HepG2 (cell line): Measurements from ENCODE around the gene OR2B2. TPM values are rescaled to one million over a fixed set of nuclear protein-coding genes. Genes with fewer than 3 reads are reported as not detected.

Experiments used
- ATAC-seq: fragments of 200-7000 bp; cut with Tn5 transposase; 3 replicates; pipeline ENCODE4 v1.9.1; 2020; ENCODE audit warnings: mild to moderate bottlenecking, moderate library complexity
- BruUV-seq: library from RNA; stranded (reverse); fragments of 400-500 nt; replicated peaks from 2 replicates; lab custom pipeline; 2021; lab: Mats Ljungman, UMichigan
- CTCF ChIA-PET: fragments of 300-600 bp; formaldehyde crosslinking; extraction: SDS; loops from one replicate; lab custom pipeline; 2021; ENCODE audit warnings: low total read pairs, inconsistent platforms, low intra/inter-chr PET ratio; lab: Yijun Ruan, JAX
- POLR2A ChIA-PET: fragments of 350-600 bp; sonication (Branson Sonifier 250); formaldehyde crosslinking; loops from one replicate; lab custom pipeline; 2020; ENCODE audit warnings: antibody characterized with exemption, inconsistent platforms; lab: Yijun Ruan, JAX
- DNase-seq: peaks from one replicate; pipeline ENCODE4 v3.0.0-alpha.2; 2015; ENCODE audit warnings: low spot score
- FAIRE-seq: peaks from 3 replicates; lab custom pipeline; 2011; peaks lifted over from hg19 to GRCh38; lab: Jason Lieb, UNC
- H2AFZ ChIP-seq: one replicate; pipeline ENCODE4 v1.6.1; 2011; ENCODE audit warnings: low read length, inconsistent platforms
- H3K27ac ChIP-seq: fragments of 300-600 bp; 3 replicates; pipeline ENCODE4 v1.8.0; 2011; ENCODE audit warnings: mixed run types, mild to moderate bottlenecking, mixed read lengths, low read length, inconsistent platforms; ENCODE audit not compliant: insufficient read depth; ENCODE audit errors: extremely low read length
- H3K27me3 ChIP-seq, 2 experiments: fragments of 200-600 bp in 1 of 2; 2 replicates in 1 of 2; 3 replicates in 1 of 2; pipeline versions ENCODE4 v1.6.0 to v1.8.0; 2011; ENCODE audit warnings: low read length in 2 of 2, mild to moderate bottlenecking in 2 of 2, moderate library complexity in 2 of 2, inconsistent platforms in 1 of 2; ENCODE audit not compliant: insufficient read depth in 2 of 2, control insufficient read depth in 1 of 2
- H3K36me3 ChIP-seq, 2 experiments: fragments of 200-600 bp in 1 of 2; replicated peaks in 1 of 2; 2 replicates in 1 of 2; 3 replicates in 1 of 2; pipeline versions ENCODE4 v1.5.1 to v1.8.0; 2011; ENCODE audit warnings: low read length in 2 of 2, inconsistent platforms in 1 of 2; ENCODE audit not compliant: insufficient read depth in 2 of 2, control insufficient read depth in 1 of 2
- H3K4me1 ChIP-seq: 2 replicates; pipeline ENCODE4 v1.5.1; 2012; ENCODE audit warnings: low read length, inconsistent platforms; ENCODE audit not compliant: insufficient read depth
- H3K4me2 ChIP-seq: 2 replicates; pipeline ENCODE4 v1.6.0; 2011; ENCODE audit warnings: low read depth, low read length, inconsistent platforms
- H3K4me3 ChIP-seq, 3 experiments: fragments of 200-600 bp in 1 of 3; sonication (generic), shearing (Covaris generic) in 1 of 3; replicated peaks in 1 of 3; 2 replicates each; pipeline ENCODE4 v1.5.1; 2011 to 2016; ENCODE audit warnings: low read length in 3 of 3, inconsistent platforms in 2 of 3, low read depth in 2 of 3, mild to moderate bottlenecking in 2 of 3, control low read depth in 1 of 3, mixed read lengths in 1 of 3; ENCODE audit not compliant: insufficient read depth in 1 of 3
- H3K79me2 ChIP-seq: one replicate; pipeline ENCODE4 v1.6.1; 2011; ENCODE audit warnings: low read length, inconsistent platforms; ENCODE audit not compliant: insufficient read depth
- H3K9ac ChIP-seq: 2 replicates; pipeline ENCODE4 v1.6.0; 2011; ENCODE audit warnings: mild to moderate bottlenecking, low read depth, low read length, inconsistent platforms; ENCODE audit not compliant: insufficient read depth
- H3K9me3 ChIP-seq: 2 replicates; pipeline ENCODE4 v1.5.1; 2012; ENCODE audit warnings: mild to moderate bottlenecking, low read length
- H4K20me1 ChIP-seq: 2 replicates; pipeline ENCODE4 v1.6.0; 2011; ENCODE audit warnings: inconsistent platforms, mild to moderate bottlenecking, low read length, moderate library complexity; ENCODE audit not compliant: insufficient read depth
- ADNP ChIP-seq: sonication (generic); formaldehyde crosslinking; IDR thresholded peaks from 2 replicates; pipeline ENCODE4 v1.4.0; 2020; ENCODE audit warnings: missing genetic modification reagents
- ARID2 ChIP-seq: sonication (generic); formaldehyde crosslinking; IDR thresholded peaks from 2 replicates; pipeline ENCODE4 v1.8.1; 2022; ENCODE audit warnings: mild to moderate bottlenecking, missing genetic modification reagents, borderline replicate concordance
- CCDC6 ChIP-seq: sonication (generic); formaldehyde crosslinking; IDR thresholded peaks from 2 replicates; pipeline ENCODE4 v1.8.1; 2022; ENCODE audit warnings: mild to moderate bottlenecking, missing genetic modification reagents, moderate library complexity
- ELF1 ChIP-seq: sonication (generic); formaldehyde crosslinking; IDR thresholded peaks from 2 replicates; pipeline ENCODE4 v1.4.0; 2020; ENCODE audit warnings: missing genetic modification reagents
- ISX ChIP-seq: sonication (generic); formaldehyde crosslinking; conservative IDR thresholded peaks from 2 replicates; pipeline ENCODE4 v1.5.0; 2020; ENCODE audit warnings: missing genetic modification reagents
- NFKB2 ChIP-seq: sonication (generic); formaldehyde crosslinking; IDR thresholded peaks from 2 replicates; pipeline ENCODE4 v1.4.0; 2020; ENCODE audit warnings: missing genetic modification reagents, borderline replicate concordance
- NFYC ChIP-seq: IDR thresholded peaks from 2 replicates; pipeline ENCODE4 v1.6.1; 2016; ENCODE audit warnings: missing genetic modification reagents, missing compliant biosample characterization
- POGZ ChIP-seq: sonication (generic); formaldehyde crosslinking; IDR thresholded peaks from 2 replicates; pipeline ENCODE4 v1.4.0; 2020; ENCODE audit warnings: mild to moderate bottlenecking, missing genetic modification reagents
- SRSF4 ChIP-seq: fragments of 200-400 bp; formaldehyde crosslinking; IDR thresholded peaks from one replicate; pipeline ENCODE4 v1.6.1; 2018; ENCODE audit warnings: mild to moderate bottlenecking, low read depth, low read length, moderate library complexity; ENCODE audit not compliant: poor library complexity, severe bottlenecking
- TRIM24 ChIP-seq: sonication (generic); formaldehyde crosslinking; IDR thresholded peaks from 2 replicates; pipeline ENCODE4 v1.8.0; 2022; ENCODE audit warnings: mild to moderate bottlenecking, missing genetic modification reagents
- YEATS2 ChIP-seq: sonication (generic); formaldehyde crosslinking; IDR thresholded peaks from 2 replicates; pipeline ENCODE4 v1.4.0; 2020; ENCODE audit warnings: missing genetic modification reagents, borderline replicate concordance
- ZC3H13 ChIP-seq: sonication (generic); formaldehyde crosslinking; IDR thresholded peaks from 2 replicates; pipeline ENCODE4 v1.8.1; 2023; ENCODE audit warnings: mild to moderate bottlenecking, missing genetic modification reagents, moderate library complexity
- WGBS: methylation state at CpG from one replicate; pipeline ENCODE4 v1.1.6; 2017; ENCODE audit warnings: low lambda C conversion rate; 5-methylcytosine and 5-hydroxymethylcytosine counted together
- in situ Hi-C: cut with HindIII; loops from 2 replicates; pipeline ENCODE4 v1.10.0; 2017; ENCODE audit warnings: low pct_unique_long_range_greater_than_20kb; ENCODE audit not compliant: extremely low pct_ligation_motif_present
- intact Hi-C: fragments of 100-400 bp; cut with micrococcal nuclease; formaldehyde crosslinking; loops from one replicate; pipeline ENCODE4 v1.10.0; 2022; ENCODE audit not compliant: unreplicated experiment
- polyA plus RNA-seq, 8 experiments: library from polyadenylated mRNA; depleted of rRNA in 3 of 8; stranded (reverse) in 7 of 8; unstranded in 1 of 8; fragments of >200 nt; fragmentation: Illumina TruSeq in 4 of 8; extraction: Trizol in 4 of 8; gene quantifications; 2 replicates each; pipeline versions ENCODE4 v1.2.1 to v1.2.3, GENCODE V29; 2011 to 2016; ENCODE audit warnings: low read depth in 4 of 8, missing spikeins in 1 of 8, mixed read lengths in 1 of 8; ENCODE audit not compliant: insufficient read depth in 1 of 8
- total RNA-seq, 5 experiments: library from RNA; depleted of rRNA; stranded (reverse); fragments of >200 nt; fragmentation: Illumina TruSeq; extraction: Trizol; gene quantifications; 2 replicates each; pipeline ENCODE4 v1.2.3, GENCODE V29; 2016; ENCODE audit warnings: low read depth in 1 of 5
- TF ChIP-seq, protein P1 (sequence below): sonication (generic); formaldehyde crosslinking; IDR thresholded peaks from 2 replicates; pipeline ENCODE4 v1.5.1; 2020; ENCODE audit warnings: mild to moderate bottlenecking, missing genetic modification reagents, moderate library complexity
- TF ChIP-seq, protein P2 (sequence below): sonication (generic); formaldehyde crosslinking; IDR thresholded peaks from 2 replicates; pipeline ENCODE4 v1.5.0; 2020; ENCODE audit warnings: missing genetic modification reagents
- TF ChIP-seq, protein P3 (sequence below): IDR thresholded peaks from 2 replicates; pipeline ENCODE4 v1.6.1; 2012; ENCODE audit warnings: low read depth, low read length, improper control_type of control experiment
- TF ChIP-seq, protein P4 (sequence below): sonication (generic); formaldehyde crosslinking; IDR thresholded peaks from 2 replicates; pipeline ENCODE4 v1.4.0; 2020; ENCODE audit warnings: mild to moderate bottlenecking, missing genetic modification reagents

OR2B2 gene
- total and polyA plus RNA-seq, 2 of the 13 experiments (the other 11 are each of a cell fraction or from before 2014, with no cell fraction given): not detected

DNA sequence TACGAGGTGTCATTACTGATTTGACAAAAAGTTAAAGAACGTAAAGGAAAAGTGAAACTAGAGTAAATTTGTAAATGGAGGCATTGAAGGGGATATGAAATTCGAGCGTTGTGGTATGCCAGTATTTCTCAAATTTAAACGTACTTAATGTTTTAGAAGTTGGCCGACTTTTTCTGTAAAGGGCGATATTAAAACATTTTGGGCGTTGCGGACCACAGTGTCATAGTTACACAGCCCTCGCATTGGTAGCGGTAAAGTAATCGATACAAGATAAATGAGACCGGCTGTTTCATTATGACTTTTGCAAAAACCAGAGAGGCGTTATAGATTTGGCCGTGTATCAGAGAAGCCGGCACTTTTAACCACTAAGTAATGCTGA lies 39.6 kb downstream of the OR2B2 start (continued):
- TF ChIP-seq, protein P1, sequence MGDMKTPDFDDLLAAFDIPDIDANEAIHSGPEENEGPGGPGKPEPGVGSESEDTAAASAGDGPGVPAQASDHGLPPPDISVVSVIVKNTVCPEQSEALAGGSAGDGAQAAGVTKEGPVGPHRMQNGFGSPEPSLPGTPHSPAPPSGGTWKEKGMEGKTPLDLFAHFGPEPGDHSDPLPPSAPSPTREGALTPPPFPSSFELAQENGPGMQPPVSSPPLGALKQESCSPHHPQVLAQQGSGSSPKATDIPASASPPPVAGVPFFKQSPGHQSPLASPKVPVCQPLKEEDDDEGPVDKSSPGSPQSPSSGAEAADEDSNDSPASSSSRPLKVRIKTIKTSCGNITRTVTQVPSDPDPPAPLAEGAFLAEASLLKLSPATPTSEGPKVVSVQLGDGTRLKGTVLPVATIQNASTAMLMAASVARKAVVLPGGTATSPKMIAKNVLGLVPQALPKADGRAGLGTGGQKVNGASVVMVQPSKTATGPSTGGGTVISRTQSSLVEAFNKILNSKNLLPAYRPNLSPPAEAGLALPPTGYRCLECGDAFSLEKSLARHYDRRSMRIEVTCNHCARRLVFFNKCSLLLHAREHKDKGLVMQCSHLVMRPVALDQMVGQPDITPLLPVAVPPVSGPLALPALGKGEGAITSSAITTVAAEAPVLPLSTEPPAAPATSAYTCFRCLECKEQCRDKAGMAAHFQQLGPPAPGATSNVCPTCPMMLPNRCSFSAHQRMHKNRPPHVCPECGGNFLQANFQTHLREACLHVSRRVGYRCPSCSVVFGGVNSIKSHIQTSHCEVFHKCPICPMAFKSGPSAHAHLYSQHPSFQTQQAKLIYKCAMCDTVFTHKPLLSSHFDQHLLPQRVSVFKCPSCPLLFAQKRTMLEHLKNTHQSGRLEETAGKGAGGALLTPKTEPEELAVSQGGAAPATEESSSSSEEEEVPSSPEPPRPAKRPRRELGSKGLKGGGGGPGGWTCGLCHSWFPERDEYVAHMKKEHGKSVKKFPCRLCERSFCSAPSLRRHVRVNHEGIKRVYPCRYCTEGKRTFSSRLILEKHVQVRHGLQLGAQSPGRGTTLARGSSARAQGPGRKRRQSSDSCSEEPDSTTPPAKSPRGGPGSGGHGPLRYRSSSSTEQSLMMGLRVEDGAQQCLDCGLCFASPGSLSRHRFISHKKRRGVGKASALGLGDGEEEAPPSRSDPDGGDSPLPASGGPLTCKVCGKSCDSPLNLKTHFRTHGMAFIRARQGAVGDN (CRISPR knock-in tag): no peak
- TF ChIP-seq, protein P2, sequence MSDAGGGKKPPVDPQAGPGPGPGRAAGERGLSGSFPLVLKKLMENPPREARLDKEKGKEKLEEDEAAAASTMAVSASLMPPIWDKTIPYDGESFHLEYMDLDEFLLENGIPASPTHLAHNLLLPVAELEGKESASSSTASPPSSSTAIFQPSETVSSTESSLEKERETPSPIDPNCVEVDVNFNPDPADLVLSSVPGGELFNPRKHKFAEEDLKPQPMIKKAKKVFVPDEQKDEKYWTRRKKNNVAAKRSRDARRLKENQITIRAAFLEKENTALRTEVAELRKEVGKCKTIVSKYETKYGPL (CRISPR knock-in tag): no peak
- TF ChIP-seq NFYC (CRISPR knock-in tag) (no peak), ZC3H13 (no peak)

DNA sequence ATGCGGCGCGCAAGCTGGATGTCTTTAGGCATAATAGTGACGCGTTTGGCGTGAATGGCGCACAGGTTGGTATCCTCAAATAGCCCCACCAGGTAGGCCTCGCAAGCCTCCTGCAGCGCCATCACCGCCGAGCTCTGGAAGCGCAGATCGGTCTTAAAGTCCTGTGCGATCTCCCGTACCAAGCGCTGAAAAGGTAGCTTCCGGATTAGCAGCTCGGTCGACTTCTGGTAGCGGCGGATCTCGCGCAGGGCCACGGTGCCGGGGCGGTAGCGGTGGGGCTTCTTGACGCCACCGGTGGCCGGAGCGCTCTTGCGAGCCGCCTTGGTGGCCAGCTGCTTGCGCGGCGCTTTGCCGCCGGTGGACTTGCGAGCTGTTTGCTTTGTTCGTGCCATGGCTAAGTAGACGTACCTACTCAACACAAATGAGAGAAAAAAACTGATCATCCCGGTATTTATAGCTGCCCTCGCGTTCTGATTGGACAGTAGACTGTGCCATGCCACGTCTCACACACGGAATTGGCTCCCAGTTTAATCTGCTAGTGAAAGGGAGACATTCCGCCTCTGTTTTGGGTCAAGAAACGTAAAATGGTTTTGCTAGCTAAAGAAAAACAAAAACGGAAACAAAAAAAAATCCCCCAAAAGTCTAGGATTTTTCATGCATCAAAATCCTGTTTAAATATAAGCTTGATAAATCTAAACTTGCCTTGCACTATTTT lies 40.1 kb downstream of the OR2B2 start:
- TF ChIP-seq CCDC6: no peak
- TF ChIP-seq, protein P3, sequence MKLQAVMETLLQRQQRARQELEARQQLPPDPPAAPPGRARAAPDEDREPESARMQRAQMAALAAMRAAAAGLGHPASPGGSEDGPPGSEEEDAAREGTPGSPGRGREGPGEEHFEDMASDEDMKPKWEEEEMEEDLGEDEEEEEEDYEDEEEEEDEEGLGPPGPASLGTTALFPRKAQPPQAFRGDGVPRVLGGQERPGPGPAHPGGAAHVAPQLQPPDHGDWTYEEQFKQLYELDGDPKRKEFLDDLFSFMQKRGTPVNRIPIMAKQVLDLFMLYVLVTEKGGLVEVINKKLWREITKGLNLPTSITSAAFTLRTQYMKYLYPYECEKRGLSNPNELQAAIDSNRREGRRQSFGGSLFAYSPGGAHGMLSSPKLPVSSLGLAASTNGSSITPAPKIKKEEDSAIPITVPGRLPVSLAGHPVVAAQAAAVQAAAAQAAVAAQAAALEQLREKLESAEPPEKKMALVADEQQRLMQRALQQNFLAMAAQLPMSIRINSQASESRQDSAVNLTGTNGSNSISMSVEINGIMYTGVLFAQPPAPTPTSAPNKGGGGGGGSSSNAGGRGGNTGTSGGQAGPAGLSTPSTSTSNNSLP: no peak
- TF ChIP-seq TRIM24 (CRISPR knock-in tag): no peak
- TF ChIP-seq POGZ (CRISPR knock-in tag): no peak
- TF ChIP-seq NFKB2 (CRISPR knock-in tag): no peak
- no peak for TF ChIP-seq SRSF4
- TF ChIP-seq ARID2 (CRISPR knock-in tag): no peak
- TF ChIP-seq ISX: no peak
- TF ChIP-seq, protein P4, sequence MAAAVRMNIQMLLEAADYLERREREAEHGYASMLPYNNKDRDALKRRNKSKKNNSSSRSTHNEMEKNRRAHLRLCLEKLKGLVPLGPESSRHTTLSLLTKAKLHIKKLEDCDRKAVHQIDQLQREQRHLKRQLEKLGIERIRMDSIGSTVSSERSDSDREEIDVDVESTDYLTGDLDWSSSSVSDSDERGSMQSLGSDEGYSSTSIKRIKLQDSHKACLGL (CRISPR knock-in tag): no peak
- TF ChIP-seq ADNP: no peak
- no peak for TF ChIP-seq YEATS2 (CRISPR knock-in tag)
- no peak for TF ChIP-seq ELF1 (CRISPR knock-in tag)
- TF ChIP-seq, all 625 proteins: peak for 0
- BruUV-seq: no TSS peak
- DNase-seq (no peak), ATAC-seq (no peak), FAIRE-seq (no peak)
- Histone ChIP-seq H3K4me2 (no peak overlapping the region), H3K4me3 (no peak overlapping the region), H2AFZ (no peak overlapping the region), H3K79me2 (no peaks in the 10 kb centered on the region), H3K9me3 (no peaks in the 10 kb centered on the region), H3K36me3 (no peaks in the 10 kb centered on the region), H3K27ac (no peak overlapping the region), H4K20me1 (no peaks in the 10 kb centered on the region), H3K4me1 (no peaks in the 10 kb centered on the region), H3K27me3 (peaks cover 0 to 14% of the 10 kb centered on the region in 2 experiments; a peak in 3 of 5 replicates), H3K9ac (no peak overlapping the region)
- intact Hi-C loops (no loop called here), in situ Hi-C loops (no loop called here)
- WGBS: 79% methylated on average over 46 of the region's 49 CpGs
- ChIA-PET CTCF (no interaction called here), POLR2A (interaction anchor here (1.8 kb wide), 1 partner anchor 21 kb away, joined by 5 read pairs; a partner anchor contains a TSS)
